Keratinocyte (primary cell): ENCODE measurements around the gene SSB. TPM values are rescaled to one million over a fixed set of nuclear protein-coding genes. Genes with fewer than 3 reads are reported as not detected.

Source experiments
- DNase-seq: peaks from one replicate; pipeline ENCODE4 v3.0.0-alpha.2; 2011; ENCODE audit warnings: low read depth, missing footprints, low spot score
- FAIRE-seq: peaks from 2 replicates; lab custom pipeline; 2011; peaks lifted over from hg19 to GRCh38; lab: Jason Lieb, UNC
- H2AFZ ChIP-seq: 2 replicates; pipeline ENCODE4 v1.6.0; 2012; ENCODE audit warnings: low read length, control low read depth, inconsistent platforms; ENCODE audit not compliant: control insufficient read depth
- H3K27ac ChIP-seq: 2 replicates; pipeline ENCODE4 v1.5.1; 2011; ENCODE audit warnings: low read length; ENCODE audit not compliant: control insufficient read depth, insufficient read depth
- H3K27me3 ChIP-seq: 3 replicates; pipeline ENCODE4 v1.6.0; 2011; ENCODE audit warnings: low read length; ENCODE audit not compliant: control insufficient read depth, insufficient read depth; ENCODE audit errors: extremely low read depth
- H3K36me3 ChIP-seq, 2 experiments: 2 replicates in 1 of 2; 3 replicates in 1 of 2; pipeline ENCODE4 v1.5.1; 2011; ENCODE audit warnings: low read length in 2 of 2, mild to moderate bottlenecking in 1 of 2; ENCODE audit not compliant: control insufficient read depth in 2 of 2, insufficient read depth in 2 of 2; ENCODE audit errors: extremely low read depth in 1 of 2
- H3K4me1 ChIP-seq: 3 replicates; pipeline ENCODE4 v1.5.1; 2011; ENCODE audit warnings: low read length; ENCODE audit not compliant: control insufficient read depth, insufficient read depth; ENCODE audit errors: extremely low read depth
- H3K4me2 ChIP-seq: 3 replicates; pipeline ENCODE4 v1.6.0; 2011; ENCODE audit warnings: low read depth, low read length; ENCODE audit not compliant: control insufficient read depth, insufficient read depth; ENCODE audit errors: extremely low read depth
- H3K4me3 ChIP-seq, 3 experiments: fragments of 200-600 bp in 1 of 3; sonication (generic) in 1 of 3; 2 replicates in 2 of 3; 3 replicates in 1 of 3; pipeline ENCODE4 v1.5.1; 2011 to 2016; ENCODE audit warnings: low read length in 3 of 3, mild to moderate bottlenecking in 3 of 3, control low read depth in 2 of 3, inconsistent platforms in 1 of 3, low read depth in 1 of 3, mixed read lengths in 1 of 3, mixed run types in 1 of 3, moderate library complexity in 1 of 3; ENCODE audit not compliant: control insufficient read depth in 2 of 3, insufficient read depth in 2 of 3; ENCODE audit errors: extremely low read depth in 1 of 3
- H3K79me2 ChIP-seq: 2 replicates; pipeline ENCODE4 v1.6.0; 2012; ENCODE audit warnings: low read length; ENCODE audit not compliant: control insufficient read depth, insufficient read depth
- H3K9ac ChIP-seq: 3 replicates; pipeline ENCODE4 v1.6.0; 2011; ENCODE audit warnings: low read length; ENCODE audit not compliant: control insufficient read depth, insufficient read depth; ENCODE audit errors: extremely low read depth
- H3K9me1 ChIP-seq: 3 replicates; pipeline ENCODE4 v1.6.0; 2011; ENCODE audit warnings: low read length; ENCODE audit not compliant: control insufficient read depth, insufficient read depth; ENCODE audit errors: extremely low read depth
- H3K9me3 ChIP-seq: 2 replicates; pipeline ENCODE4 v1.5.1; 2012; ENCODE audit warnings: low read depth, low read length; ENCODE audit not compliant: control insufficient read depth
- H4K20me1 ChIP-seq: 3 replicates; pipeline ENCODE4 v1.6.0; 2011; ENCODE audit warnings: low read length; ENCODE audit not compliant: control insufficient read depth, insufficient read depth; ENCODE audit errors: extremely low read depth
- EZH2 ChIP-seq: IDR thresholded peaks from one replicate; pipeline ENCODE4 v1.6.1; 2012; ENCODE audit warnings: inconsistent platforms, mild to moderate bottlenecking, low read length, moderate library complexity
- dilution Hi-C: fragments of 300-500 bp; cut with MboI; formaldehyde crosslinking; loops from one replicate; pipeline ENCODE4 v1.7.0; 2020; ENCODE audit warnings: low sequenced_read_pairs; ENCODE audit not compliant: extremely low pct_ligation_motif_present
- polyA plus RNA-seq, 5 experiments: library from polyadenylated mRNA; depleted of rRNA in 3 of 5; stranded (reverse) in 3 of 5; stranded (forward) in 1 of 5; unstranded in 1 of 5; fragments of >200 nt; gene quantifications; 1 replicate in 1 of 5; 2 replicates in 3 of 5; 3 replicates in 1 of 5; pipeline versions ENCODE4 v1.2.1 to v1.2.3, GENCODE V29; 2011 to 2012; ENCODE audit warnings: missing spikeins in 2 of 5, low read depth in 1 of 5, low replicate concordance in 1 of 5
- TF ChIP-seq, protein P1 (sequence below), 3 experiments: IDR thresholded peaks in 1 of 3; conservative IDR thresholded peaks in 1 of 3; optimal IDR thresholded peaks in 1 of 3; 2 replicates in 2 of 3; 3 replicates in 1 of 3; pipeline versions ENCODE3 to v1.5.1; 2011; ENCODE audit warnings: low read length in 3 of 3, mild to moderate bottlenecking in 3 of 3, moderate library complexity in 2 of 3, control low read depth in 1 of 3, inconsistent platforms in 1 of 3; ENCODE audit not compliant: insufficient read depth in 2 of 3; ENCODE audit errors: extremely low read depth in 1 of 3

SSB gene
- polyA plus RNA-seq, 1 donor (not counting 4 experiments of a cell fraction or from before 2014, with no cell fraction given) = 149 TPM

DNA sequence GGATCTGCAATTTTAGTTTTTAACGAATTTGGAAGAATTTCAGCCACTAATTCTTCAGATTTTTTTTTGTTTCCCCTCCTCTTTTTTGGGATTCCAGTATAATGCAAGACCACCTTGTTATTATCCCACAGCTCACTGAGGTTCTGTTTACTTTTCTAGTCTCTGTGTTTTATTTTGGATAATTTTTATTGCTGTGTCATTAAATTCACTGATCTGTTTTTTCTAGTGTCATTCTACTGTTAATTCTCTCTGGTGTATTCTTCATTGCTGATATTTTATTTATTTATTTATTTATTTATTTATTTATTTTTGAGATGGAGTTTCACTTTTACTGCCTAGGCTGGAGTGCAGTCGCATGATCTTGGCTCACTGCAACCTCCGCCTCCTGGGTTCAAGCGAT, 60.8 kb downstream of the SSB start:
- FAIRE-seq = no peak
- Histone ChIP-seq H3K4me1 (no peaks in the 10 kb centered on the region), H3K9me1 (no peaks in the 10 kb centered on the region), H3K9ac (no peak overlapping the region), H3K27ac (no peak overlapping the region), H3K27me3 (no peaks in the 10 kb centered on the region), H3K4me3 (no peak overlapping the region), H3K36me3 (no peaks in the 10 kb centered on the region), H3K4me2 (no peak overlapping the region), H3K79me2 (peaks cover 22% of the 10 kb centered on the region), H3K9me3 (no peaks in the 10 kb centered on the region), H4K20me1 (no peaks in the 10 kb centered on the region), H2AFZ (no peak overlapping the region)
- dilution Hi-C loops = no loop called here
- no peak for TF ChIP-seq EZH2
- TF ChIP-seq, protein P1, sequence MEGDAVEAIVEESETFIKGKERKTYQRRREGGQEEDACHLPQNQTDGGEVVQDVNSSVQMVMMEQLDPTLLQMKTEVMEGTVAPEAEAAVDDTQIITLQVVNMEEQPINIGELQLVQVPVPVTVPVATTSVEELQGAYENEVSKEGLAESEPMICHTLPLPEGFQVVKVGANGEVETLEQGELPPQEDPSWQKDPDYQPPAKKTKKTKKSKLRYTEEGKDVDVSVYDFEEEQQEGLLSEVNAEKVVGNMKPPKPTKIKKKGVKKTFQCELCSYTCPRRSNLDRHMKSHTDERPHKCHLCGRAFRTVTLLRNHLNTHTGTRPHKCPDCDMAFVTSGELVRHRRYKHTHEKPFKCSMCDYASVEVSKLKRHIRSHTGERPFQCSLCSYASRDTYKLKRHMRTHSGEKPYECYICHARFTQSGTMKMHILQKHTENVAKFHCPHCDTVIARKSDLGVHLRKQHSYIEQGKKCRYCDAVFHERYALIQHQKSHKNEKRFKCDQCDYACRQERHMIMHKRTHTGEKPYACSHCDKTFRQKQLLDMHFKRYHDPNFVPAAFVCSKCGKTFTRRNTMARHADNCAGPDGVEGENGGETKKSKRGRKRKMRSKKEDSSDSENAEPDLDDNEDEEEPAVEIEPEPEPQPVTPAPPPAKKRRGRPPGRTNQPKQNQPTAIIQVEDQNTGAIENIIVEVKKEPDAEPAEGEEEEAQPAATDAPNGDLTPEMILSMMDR (optimal IDR thresholded peaks at IDR 0.05 in 1 of 3, IDR thresholded peaks at IDR 0.05 in 1 of 3, conservative IDR thresholded peaks at IDR 0.05 in 1 of 3; ENCODE audit: extremely low read depth in 1 of 3, insufficient read depth in 2 of 3, low read length in 3 of 3) = no peak
- no peak for DNase-seq

DNA sequence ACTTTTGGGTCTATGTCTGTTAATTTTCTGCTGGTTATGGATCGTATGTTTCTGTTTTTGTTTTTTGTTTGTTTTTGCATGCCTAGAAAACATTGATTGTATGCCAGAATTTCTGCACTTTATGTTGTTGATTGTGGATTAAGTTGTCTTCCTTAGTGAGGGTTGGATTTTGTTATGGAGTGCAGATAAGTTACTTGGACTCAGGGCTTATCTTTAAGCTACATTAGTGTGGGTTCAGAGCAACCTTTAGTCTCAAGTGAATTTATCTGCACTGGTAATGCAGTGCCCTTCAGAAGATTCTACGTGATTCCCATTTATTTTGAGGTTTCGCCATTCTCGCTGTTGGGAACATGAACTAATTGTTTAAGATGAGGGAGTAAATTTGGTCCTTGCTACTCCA, 61.5 kb downstream of the SSB start:
- Histone ChIP-seq H3K27ac (no peak overlapping the region), H3K36me3 (no peaks in the 10 kb centered on the region), H4K20me1 (no peaks in the 10 kb centered on the region), H3K9me1 (no peaks in the 10 kb centered on the region), H2AFZ (no peak overlapping the region), H3K4me2 (no peak overlapping the region), H3K79me2 (peaks cover 22% of the 10 kb centered on the region), H3K9ac (no peak overlapping the region), H3K27me3 (no peaks in the 10 kb centered on the region), H3K9me3 (no peaks in the 10 kb centered on the region), H3K4me3 (no peak overlapping the region), H3K4me1 (no peaks in the 10 kb centered on the region)
- DNase-seq (no peak), FAIRE-seq (no peak)
- dilution Hi-C loops = no loop called here
- no peak for TF ChIP-seq EZH2
- TF ChIP-seq, protein P1 (optimal IDR thresholded peaks at IDR 0.05 in 1 of 3, IDR thresholded peaks at IDR 0.05 in 1 of 3, conservative IDR thresholded peaks at IDR 0.05 in 1 of 3; ENCODE audit: extremely low read depth in 1 of 3, insufficient read depth in 2 of 3, low read length in 3 of 3) = no peak

Other genes starting within 250 kb of the SSB start
- gene FASTKD1, start 225.0 kb upstream of the SSB start, polyA plus RNA-seq = 19.3 to 41.7 TPM (median 27.7 TPM) in 3 replicates
- 24.6 to 37.4 TPM (median 28.6 TPM) in 3 replicates for gene PPIG, start 214.5 kb upstream of the SSB start, polyA plus RNA-seq
- gene CFAP210, start 104.5 kb upstream of the SSB start, polyA plus RNA-seq = 0.03 to 0.30 TPM in 2 of 3 replicates, not detected in the other
- 0.73 to 2.9 TPM (median 1.6 TPM) in 3 replicates for gene PHOSPHO2, start 104.4 kb upstream of the SSB start, polyA plus RNA-seq
- gene KLHL23, start 65.0 kb upstream of the SSB start, polyA plus RNA-seq = 0.62 to 2.0 TPM (median 0.79 TPM) in 3 replicates
- 63.7 to 119 TPM (median 69.4 TPM) in 3 replicates for gene METTL5, start 26.0 kb downstream of the SSB start, polyA plus RNA-seq
- gene UBR3, start 28.6 kb downstream of the SSB start, polyA plus RNA-seq = 9.5 to 14.7 TPM (median 11.1 TPM) in 3 replicates